Activated CD8-positive, alpha-beta T cell treated with anti-CD3 and anti-CD28 coated beads for 36 hours (primary cell): ENCODE data around the gene CDK5. TPM values are rescaled to one million over a fixed set of nuclear protein-coding genes. Genes with fewer than 3 reads are reported as not detected.

ENCODE experiments used
- ATAC-seq: fragments of 200-7000 bp; cut with Tn5 transposase; one replicate; pipeline ENCODE4 v1.10.0; 2021; ENCODE audit warnings: mild to moderate bottlenecking, moderate library complexity
- CTCF ChIA-PET: fragments of 350-600 bp; sonication (Branson Sonifier 250); formaldehyde crosslinking; loops from one replicate; lab custom pipeline; 2021; ENCODE audit warnings: antibody characterized with exemption; lab: Charles Lee
- POLR2A ChIA-PET: fragments of 350-600 bp; sonication (Branson Sonifier 250); formaldehyde crosslinking; loops from one replicate; lab custom pipeline; 2021; ENCODE audit warnings: antibody characterized with exemption; lab: Charles Lee
- DNase-seq: peaks from one replicate; pipeline ENCODE4 v3.0.0-alpha.2; 2020
- H3K27ac Mint-ChIP-seq: one replicate; pipeline ENCODE4 v1.8.0; 2021; ENCODE audit warnings: mild to moderate bottlenecking, mixed read lengths
- H3K27me3 Mint-ChIP-seq: one replicate; pipeline ENCODE4 v1.8.0; 2021; ENCODE audit warnings: mixed read lengths
- H3K36me3 Mint-ChIP-seq: one replicate; pipeline ENCODE4 v1.8.0; 2021; ENCODE audit warnings: low read depth, mixed read lengths
- H3K4me1 Mint-ChIP-seq: one replicate; pipeline ENCODE4 v1.8.0; 2021; ENCODE audit warnings: low read depth, mixed read lengths
- H3K4me3 Mint-ChIP-seq: one replicate; pipeline ENCODE4 v1.8.0; 2021; ENCODE audit warnings: mild to moderate bottlenecking, moderate library complexity, mixed read lengths
- H3K9me3 Mint-ChIP-seq: one replicate; pipeline ENCODE4 v1.8.0; 2021; ENCODE audit warnings: mixed read lengths
- CTCF ChIP-seq: fragments of 200-600 bp; IDR thresholded peaks from one replicate; pipeline ENCODE4 v1.8.0; 2022; ENCODE audit warnings: antibody characterized with exemption, mild to moderate bottlenecking
- intact Hi-C: fragments of 100-400 bp; cut with micrococcal nuclease; formaldehyde crosslinking; loops from one replicate; pipeline ENCODE4 v1.10.0; 2022
- total RNA-seq, 2 experiments: library from RNA; stranded (reverse); gene quantifications; one replicate each; pipeline ENCODE4 v1.2.3, GENCODE V29; 2021

The CDK5 gene
- total RNA-seq, 2 experiments from 2014 or later, result 9.9 to 10.4 TPM

GRCh38 chr7:151035026-151035717, 22.5 kb downstream of the CDK5 start:
- H3K36me3 Mint-ChIP-seq, result peaks cover 8% of the 10 kb centered on the region
- DNase-seq, result no peak
- no peak overlapping the region for H3K4me3 Mint-ChIP-seq
- TF ChIP-seq CTCF, result no peak
- H3K4me1 Mint-ChIP-seq, result peaks cover 18% of the 10 kb centered on the region
- intact Hi-C loops, result no loop called here
- H3K9me3 Mint-ChIP-seq, result no peaks in the 10 kb centered on the region
- POLR2A ChIA-PET, result interaction anchor here (0.6 kb wide), 1 partner anchor 234 kb away, joined by 3 read pairs; no protein-coding TSS in a partner anchor
- no peak overlapping the region for H3K27ac Mint-ChIP-seq
- H3K27me3 Mint-ChIP-seq, result no peaks in the 10 kb centered on the region
- ATAC-seq, result no peak
- CTCF ChIA-PET, result no interaction called here

GRCh38 chr7:151034312-151035025, 23.2 kb downstream of the CDK5 start:
- ATAC-seq, result no peak
- CTCF ChIA-PET, result no interaction called here

GRCh38 chr7:151033864-151034249, 23.8 kb downstream of the CDK5 start:
- intact Hi-C loops, result no loop called here
- DNase-seq, result no peak
- Mint-ChIP-seq H3K4me1 (peaks cover 12% of the 10 kb centered on the region), H3K4me3 (no peak overlapping the region), H3K27me3 (no peaks in the 10 kb centered on the region), H3K36me3 (peaks cover 10% of the 10 kb centered on the region), H3K27ac (no peak overlapping the region), H3K9me3 (no peaks in the 10 kb centered on the region)
- TF ChIP-seq CTCF, result no peak
- no peak for ATAC-seq
- CTCF ChIA-PET, result interaction anchor here (8.4 kb wide), 1 partner anchor 18 kb away, joined by 73 read pairs; no protein-coding TSS in a partner anchor
- POLR2A ChIA-PET, result interaction anchor here (1.0 kb wide), 1 partner anchor 12 kb away, joined by 3 read pairs; no protein-coding TSS in a partner anchor

More at GRCh38 chr7:151034312-151035025, 23.2 kb downstream of the CDK5 start:
- H3K9me3 Mint-ChIP-seq, result no peaks in the 10 kb centered on the region
- peaks cover 8% of the 10 kb centered on the region for H3K36me3 Mint-ChIP-seq
- no peaks in the 10 kb centered on the region for H3K27me3 Mint-ChIP-seq
- DNase-seq, result no peak
- POLR2A ChIA-PET, result interaction anchor here (0.6 to 1.0 kb wide), 2 partner anchors 12 to 235 kb away, joined by 3 read pairs; no protein-coding TSS in a partner anchor
- H3K27ac Mint-ChIP-seq, result no peak overlapping the region
- no peak for TF ChIP-seq CTCF
- peaks cover 14% of the 10 kb centered on the region for H3K4me1 Mint-ChIP-seq
- intact Hi-C loops, result no loop called here
- no peak overlapping the region for H3K4me3 Mint-ChIP-seq

- no peak for ATAC-seq
- Mint-ChIP-seq H3K4me3 (no peak overlapping the region), H3K36me3 (peaks cover 11% of the 10 kb centered on the region), H3K27ac (no peak overlapping the region), H3K4me1 (peaks cover 10% of the 10 kb centered on the region), H3K9me3 (no peaks in the 10 kb centered on the region), H3K27me3 (no peaks in the 10 kb centered on the region)
- ChIA-PET POLR2A (no interaction called here), CTCF (interaction anchor here (2.3 to 8.4 kb wide), 2 partner anchors 17 to 77 kb away, joined by 8 to 73 read pairs; no protein-coding TSS in a partner anchor)
- TF ChIP-seq CTCF, result no peak
- intact Hi-C loops, result no loop called here
- DNase-seq, result no peak
Observed at GRCh38 chr7:151032936-151033863, 24.5 kb downstream of the CDK5 start.
